Fibroblast of pulmonary artery (primary cell): ENCODE data around the gene CDH23.

ENCODE experiments used
- DNase-seq: peaks from one replicate; pipeline ENCODE4 v3.0.0-alpha.2; 2010; ENCODE audit warnings: low read depth
- H3K4me3 ChIP-seq: replicated peaks from 2 replicates; pipeline ENCODE4 v1.5.1; 2011; ENCODE audit warnings: low read depth, mild to moderate bottlenecking, control low read depth, low read length, moderate library complexity
- TF ChIP-seq, protein P1 (sequence below): IDR thresholded peaks from 2 replicates; pipeline ENCODE4 v1.5.1; 2011; ENCODE audit warnings: mild to moderate bottlenecking, control low read depth, low read length, inconsistent platforms; ENCODE audit errors: missing control alignments

The CDH23 gene

DNA sequence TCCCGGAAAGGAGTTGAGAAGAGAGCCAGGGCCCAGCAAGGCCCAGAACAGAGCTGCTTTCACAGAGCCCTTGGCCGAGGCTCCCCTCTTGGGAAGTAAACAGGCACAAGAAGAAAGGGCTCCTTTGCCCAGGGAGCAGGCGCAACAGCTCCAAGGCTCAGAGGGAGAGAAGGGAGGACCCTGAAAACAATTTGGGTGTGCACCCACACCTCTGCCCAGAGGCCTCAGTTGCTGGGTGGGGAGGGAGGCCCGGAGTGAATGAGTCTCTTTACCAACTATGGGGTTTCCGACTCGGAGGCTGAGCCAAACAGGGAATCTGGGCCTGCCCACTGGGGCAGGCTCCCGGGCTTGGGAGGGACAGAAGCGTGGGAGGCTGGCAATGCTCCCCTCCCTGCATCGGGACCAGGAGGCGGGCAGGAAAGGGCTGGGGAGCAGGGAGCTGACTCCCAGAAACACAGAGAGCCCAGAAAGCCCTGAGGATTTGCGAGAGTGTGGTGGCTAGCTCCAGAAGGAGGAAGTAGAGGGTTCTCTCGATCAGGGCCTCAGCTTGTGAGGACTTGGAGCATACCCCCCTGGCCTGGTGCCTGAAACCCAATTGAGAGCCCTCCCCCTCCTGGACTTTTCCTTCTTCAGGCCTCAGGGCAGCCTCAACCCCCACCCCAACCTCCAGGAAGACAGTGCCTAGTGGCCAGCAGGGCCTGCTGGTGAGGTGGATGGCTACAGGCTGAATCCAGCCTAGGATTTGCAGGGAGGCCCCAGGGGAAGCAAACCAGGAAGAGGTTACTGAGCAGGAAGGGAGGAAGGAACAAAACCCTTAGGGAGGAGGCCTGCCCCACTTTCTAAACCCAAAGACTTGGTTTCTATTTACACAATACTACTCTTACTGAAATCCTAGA is 316.7 kb downstream of the CDH23 start:
- DNase-seq = peak; percentile 94
- TF ChIP-seq, protein P1, sequence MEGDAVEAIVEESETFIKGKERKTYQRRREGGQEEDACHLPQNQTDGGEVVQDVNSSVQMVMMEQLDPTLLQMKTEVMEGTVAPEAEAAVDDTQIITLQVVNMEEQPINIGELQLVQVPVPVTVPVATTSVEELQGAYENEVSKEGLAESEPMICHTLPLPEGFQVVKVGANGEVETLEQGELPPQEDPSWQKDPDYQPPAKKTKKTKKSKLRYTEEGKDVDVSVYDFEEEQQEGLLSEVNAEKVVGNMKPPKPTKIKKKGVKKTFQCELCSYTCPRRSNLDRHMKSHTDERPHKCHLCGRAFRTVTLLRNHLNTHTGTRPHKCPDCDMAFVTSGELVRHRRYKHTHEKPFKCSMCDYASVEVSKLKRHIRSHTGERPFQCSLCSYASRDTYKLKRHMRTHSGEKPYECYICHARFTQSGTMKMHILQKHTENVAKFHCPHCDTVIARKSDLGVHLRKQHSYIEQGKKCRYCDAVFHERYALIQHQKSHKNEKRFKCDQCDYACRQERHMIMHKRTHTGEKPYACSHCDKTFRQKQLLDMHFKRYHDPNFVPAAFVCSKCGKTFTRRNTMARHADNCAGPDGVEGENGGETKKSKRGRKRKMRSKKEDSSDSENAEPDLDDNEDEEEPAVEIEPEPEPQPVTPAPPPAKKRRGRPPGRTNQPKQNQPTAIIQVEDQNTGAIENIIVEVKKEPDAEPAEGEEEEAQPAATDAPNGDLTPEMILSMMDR = peak; percentile 32
- peak overlapping the region; percentile 3 for H3K4me3 ChIP-seq

DNA sequence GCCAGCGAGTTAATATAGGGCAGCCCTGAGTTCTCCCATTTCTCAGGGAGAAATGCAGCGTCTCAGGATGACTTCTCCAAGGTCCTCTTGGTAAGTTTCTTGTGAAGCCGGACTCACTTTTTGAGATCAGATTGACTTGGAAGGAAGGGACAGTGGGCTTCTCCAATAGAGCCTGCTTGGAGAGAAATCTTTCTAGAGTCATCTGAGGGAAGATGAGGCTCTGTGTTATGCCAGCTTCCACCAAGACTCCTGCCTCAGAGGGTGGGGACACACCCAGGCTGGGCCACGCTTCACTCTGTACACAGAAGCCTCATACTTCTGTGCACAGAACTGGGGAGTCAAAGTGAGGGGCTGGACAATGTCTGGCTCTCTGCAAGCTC is 317.3 kb downstream of the CDH23 start:
- DNase-seq = no peak
- H3K4me3 ChIP-seq = no peak overlapping the region
- TF ChIP-seq, protein P1 = no peak

DNA sequence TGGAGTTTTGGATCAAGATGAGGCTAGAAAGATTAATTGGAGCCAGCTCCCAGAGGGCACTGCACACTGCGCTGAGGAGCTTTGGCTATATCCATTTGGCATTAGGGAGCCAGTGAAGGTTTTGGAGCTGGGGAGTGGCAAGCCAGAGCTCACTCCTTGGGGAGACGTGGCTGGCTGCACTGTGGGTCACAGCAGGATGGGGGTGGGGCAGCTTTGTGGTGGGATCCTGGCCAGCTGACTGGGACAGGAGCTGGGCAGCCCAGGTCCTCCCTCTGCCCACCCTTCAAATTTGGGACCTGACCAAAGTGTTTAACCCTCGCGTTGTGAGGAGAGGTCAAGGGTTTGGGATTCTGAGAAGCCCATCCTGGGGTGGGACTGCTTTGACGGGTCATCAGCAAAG is 317.9 kb downstream of the CDH23 start:
- no peak overlapping the region for H3K4me3 ChIP-seq

DNA sequence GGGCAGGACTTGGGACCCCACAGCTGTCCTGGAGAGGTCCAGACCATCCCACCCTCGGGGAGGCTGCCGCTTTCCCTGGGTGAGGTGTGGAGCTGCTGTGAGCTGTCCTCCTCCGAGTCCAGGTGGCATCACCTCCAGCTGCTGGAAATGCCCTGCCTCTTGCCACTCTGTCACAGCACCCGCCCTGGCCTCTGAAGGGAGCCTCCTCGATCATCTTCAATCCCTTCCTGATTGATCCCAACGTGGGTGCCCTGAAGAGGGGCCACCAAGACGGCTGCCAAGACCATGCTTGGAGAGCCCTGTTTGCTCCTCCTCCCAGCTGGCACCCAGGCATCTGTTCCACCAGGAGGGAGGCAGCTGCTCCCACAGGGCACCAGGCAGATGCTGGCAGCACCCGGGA is 318.3 kb downstream of the CDH23 start:
- TF ChIP-seq, protein P1 = no peak
- no peak for DNase-seq
- no peak overlapping the region for H3K4me3 ChIP-seq

More for the DNA sequence above, 317.9 kb downstream of the CDH23 start:
- DNase-seq = no peak
- TF ChIP-seq, protein P1 = no peak

DNA sequence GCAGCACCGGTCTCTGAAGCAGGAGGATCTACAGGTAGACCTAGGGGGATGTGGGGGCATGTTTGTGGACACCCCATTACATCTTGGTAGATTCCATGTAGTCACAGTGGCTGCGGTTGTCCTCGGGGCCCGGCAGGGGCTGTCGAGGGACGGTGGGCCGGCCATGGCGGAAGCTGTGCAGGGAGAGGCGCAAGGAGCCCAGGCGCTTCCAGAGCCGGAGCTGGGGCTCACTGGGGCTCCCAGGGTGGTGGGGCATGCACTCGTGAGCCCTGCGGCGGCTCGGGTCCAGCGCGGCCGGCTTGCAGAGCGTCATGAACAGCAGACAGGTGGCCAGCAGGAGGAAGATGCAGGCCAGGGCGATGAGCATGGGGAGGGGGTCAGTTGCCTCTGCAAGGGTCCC is 319.1 kb downstream of the CDH23 start:
- no peak overlapping the region for H3K4me3 ChIP-seq
- DNase-seq = no peak
- TF ChIP-seq, protein P1 = no peak

DNA sequence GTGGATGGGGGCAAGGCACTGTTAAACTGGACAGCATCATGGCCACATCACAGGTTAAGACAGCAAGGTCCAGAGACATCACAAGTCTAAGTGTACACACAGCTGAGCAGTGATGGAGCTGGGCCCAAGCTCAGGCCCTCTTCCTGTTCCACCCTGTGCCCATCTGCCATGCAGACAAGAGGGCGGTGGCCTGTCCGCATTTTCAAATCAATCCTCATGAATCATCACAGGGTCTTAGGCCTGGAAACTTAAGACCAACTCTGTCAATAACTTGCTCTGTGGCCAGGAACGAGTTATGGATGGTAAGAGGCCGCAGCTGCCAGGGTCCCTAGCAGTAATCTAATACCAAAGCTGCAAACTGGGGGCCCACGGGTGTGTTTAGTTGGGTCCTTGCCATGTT is 319.7 kb downstream of the CDH23 start:
- TF ChIP-seq, protein P1 = no peak
- H3K4me3 ChIP-seq = no peak overlapping the region
- DNase-seq = no peak

DNA sequence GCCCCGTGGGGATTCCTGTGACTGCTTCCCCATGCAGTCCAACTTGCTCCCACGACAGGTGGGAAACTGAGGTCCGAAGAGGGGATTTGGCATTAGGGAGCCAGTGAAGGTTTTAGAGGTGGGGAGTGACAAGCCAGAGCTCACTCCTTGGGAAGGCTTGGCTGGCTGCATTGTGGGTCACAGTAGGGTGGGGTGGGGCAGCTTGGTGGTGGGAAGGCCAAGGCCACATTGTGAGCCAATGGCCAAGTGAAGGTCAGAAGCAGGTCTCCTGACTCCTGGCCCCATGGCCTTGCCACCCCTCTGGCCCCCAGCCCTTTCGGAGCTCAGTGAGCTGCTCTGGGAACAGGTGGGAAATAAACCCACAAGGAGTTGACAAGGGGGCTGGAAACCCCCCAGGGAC is 320.3 kb downstream of the CDH23 start:
- no peak for DNase-seq
- TF ChIP-seq, protein P1 = no peak

More for the DNA sequence above, 320.3 kb downstream of the CDH23 start:
- H3K4me3 ChIP-seq = no peak overlapping the region
